ENCODE results near the gene MAMSTR. TPM values are rescaled to one million over a fixed set of nuclear protein-coding genes. Genes with fewer than 3 reads are reported as not detected.

The MAMSTR gene
- total RNA-seq, 1 donor from 2014 or later: 3.6 TPM

DNA sequence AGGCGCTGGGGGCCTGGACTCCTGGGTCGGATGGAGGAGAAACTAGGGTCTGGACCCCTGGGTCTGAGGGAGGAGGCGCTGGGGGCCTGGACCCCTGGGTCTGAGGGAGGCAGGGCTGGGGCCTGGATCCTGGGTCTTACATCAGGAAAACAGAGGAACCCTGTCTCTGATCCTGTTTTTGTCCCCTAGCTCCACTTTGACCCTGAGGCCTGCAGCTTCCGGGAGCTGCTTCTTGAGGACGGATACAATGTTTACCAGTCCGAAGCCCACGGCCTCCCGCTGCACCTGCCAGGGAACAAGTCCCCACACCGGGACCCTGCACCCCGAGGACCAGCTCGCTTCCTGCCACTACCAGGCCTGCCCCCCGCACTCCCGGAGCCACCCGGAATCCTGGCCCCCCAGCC lies 38.2 kb upstream of the MAMSTR start:
- Mint-ChIP-seq H3K4me3 (no peak overlapping the region), H3K4me1 (ENCODE audit: unreplicated experiment) (peaks cover 9% of the 10 kb centered on the region), H3K36me3 (no peaks in the 10 kb centered on the region), H3K9me3 (no peaks in the 10 kb centered on the region), H3K27me3 (peaks cover 36% of the 10 kb centered on the region), H3K27ac (no peak overlapping the region)
- TF ChIP-seq, protein P1, sequence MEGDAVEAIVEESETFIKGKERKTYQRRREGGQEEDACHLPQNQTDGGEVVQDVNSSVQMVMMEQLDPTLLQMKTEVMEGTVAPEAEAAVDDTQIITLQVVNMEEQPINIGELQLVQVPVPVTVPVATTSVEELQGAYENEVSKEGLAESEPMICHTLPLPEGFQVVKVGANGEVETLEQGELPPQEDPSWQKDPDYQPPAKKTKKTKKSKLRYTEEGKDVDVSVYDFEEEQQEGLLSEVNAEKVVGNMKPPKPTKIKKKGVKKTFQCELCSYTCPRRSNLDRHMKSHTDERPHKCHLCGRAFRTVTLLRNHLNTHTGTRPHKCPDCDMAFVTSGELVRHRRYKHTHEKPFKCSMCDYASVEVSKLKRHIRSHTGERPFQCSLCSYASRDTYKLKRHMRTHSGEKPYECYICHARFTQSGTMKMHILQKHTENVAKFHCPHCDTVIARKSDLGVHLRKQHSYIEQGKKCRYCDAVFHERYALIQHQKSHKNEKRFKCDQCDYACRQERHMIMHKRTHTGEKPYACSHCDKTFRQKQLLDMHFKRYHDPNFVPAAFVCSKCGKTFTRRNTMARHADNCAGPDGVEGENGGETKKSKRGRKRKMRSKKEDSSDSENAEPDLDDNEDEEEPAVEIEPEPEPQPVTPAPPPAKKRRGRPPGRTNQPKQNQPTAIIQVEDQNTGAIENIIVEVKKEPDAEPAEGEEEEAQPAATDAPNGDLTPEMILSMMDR (conservative IDR thresholded peaks at IDR 0.05): no peak
- no peak for DNase-seq (ENCODE audit: extremely low spot score, unreplicated experiment)

DNA sequence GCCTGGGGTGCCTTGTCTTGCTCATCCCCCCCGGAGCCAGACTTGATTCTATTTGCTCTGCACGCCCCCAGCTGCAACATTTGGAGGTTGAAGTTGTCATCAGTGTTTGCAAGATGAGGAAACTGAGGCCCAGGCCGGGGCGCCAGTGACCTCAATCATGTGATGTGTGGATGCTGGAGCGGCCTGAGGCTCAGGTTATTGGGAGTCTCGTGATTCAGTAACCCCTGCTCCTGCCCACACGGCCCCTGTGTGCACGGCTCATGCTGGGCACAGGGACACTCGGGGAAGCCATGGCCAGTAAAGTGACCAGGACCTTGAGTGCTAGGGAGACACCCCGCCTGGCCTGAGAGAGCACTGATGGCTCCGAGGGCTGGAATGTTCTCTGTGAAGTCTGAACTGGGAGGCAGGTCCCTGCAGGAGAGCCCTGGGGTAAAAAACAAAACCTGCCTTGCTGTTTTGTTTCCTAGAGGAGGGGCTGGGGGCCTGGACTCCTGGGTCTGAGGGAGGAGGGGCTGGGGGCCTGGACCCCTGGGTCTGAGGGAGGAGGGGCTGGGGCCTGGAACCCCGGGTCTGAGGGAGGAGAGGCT lies 37.7 kb upstream of the MAMSTR start:
- Mint-ChIP-seq H3K27ac (no peak overlapping the region), H3K4me1 (ENCODE audit: unreplicated experiment) (peaks cover 9% of the 10 kb centered on the region), H3K27me3 (peaks cover 32% of the 10 kb centered on the region), H3K36me3 (no peaks in the 10 kb centered on the region), H3K9me3 (no peaks in the 10 kb centered on the region), H3K4me3 (no peak overlapping the region)
- TF ChIP-seq, protein P1 (conservative IDR thresholded peaks at IDR 0.05): no peak
- no peak for DNase-seq (ENCODE audit: extremely low spot score, unreplicated experiment)

DNA sequence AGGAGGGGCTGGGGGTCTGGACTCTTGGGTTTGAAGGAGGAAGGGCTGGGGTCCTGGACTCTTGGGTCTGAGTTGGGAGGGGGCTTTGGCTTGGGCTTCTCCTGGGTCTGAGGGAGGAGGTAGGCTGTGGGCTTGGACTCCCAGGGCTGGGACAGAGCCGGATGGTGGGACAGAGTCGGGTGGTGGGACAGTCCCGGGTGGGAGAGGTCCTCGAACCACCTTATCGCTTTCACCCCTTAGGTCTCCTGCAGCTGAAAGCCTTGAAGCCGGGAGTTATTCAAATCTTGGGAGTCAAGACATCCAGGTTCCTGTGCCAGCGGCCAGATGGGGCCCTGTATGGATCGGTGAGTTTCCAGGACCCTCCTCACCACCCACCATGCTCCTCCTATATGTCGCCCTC lies 37.2 kb upstream of the MAMSTR start:
- no peak for DNase-seq (ENCODE audit: extremely low spot score, unreplicated experiment)
- H3K9me3 Mint-ChIP-seq: no peaks in the 10 kb centered on the region
- TF ChIP-seq, protein P1 (conservative IDR thresholded peaks at IDR 0.05): no peak
- peaks cover 9% of the 10 kb centered on the region for H3K4me1 Mint-ChIP-seq (ENCODE audit: unreplicated experiment)
- no peak overlapping the region for H3K27ac Mint-ChIP-seq
- no peaks in the 10 kb centered on the region for H3K36me3 Mint-ChIP-seq
- H3K4me3 Mint-ChIP-seq: no peak overlapping the region
- H3K27me3 Mint-ChIP-seq: peaks cover 35% of the 10 kb centered on the region

DNA sequence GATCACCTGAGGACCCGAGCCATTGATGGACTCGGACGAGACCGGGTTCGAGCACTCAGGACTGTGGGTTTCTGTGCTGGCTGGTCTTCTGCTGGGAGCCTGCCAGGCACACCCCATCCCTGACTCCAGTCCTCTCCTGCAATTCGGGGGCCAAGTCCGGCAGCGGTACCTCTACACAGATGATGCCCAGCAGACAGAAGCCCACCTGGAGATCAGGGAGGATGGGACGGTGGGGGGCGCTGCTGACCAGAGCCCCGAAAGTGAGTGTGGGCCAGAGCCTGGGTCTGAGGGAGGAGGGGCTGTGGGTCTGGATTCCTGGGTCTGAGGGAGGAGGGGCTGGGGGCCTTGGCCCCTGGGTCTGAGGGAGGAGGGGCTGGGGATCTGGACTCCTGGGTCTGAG lies 36.7 kb upstream of the MAMSTR start:
- DNase-seq (ENCODE audit: extremely low spot score, unreplicated experiment): no peak
- Mint-ChIP-seq H3K4me3 (no peak overlapping the region), H3K27ac (no peak overlapping the region), H3K9me3 (no peaks in the 10 kb centered on the region), H3K36me3 (no peaks in the 10 kb centered on the region), H3K27me3 (peaks cover 35% of the 10 kb centered on the region), H3K4me1 (ENCODE audit: unreplicated experiment) (peaks cover 11% of the 10 kb centered on the region)
- TF ChIP-seq, protein P1 (conservative IDR thresholded peaks at IDR 0.05): no peak

DNA sequence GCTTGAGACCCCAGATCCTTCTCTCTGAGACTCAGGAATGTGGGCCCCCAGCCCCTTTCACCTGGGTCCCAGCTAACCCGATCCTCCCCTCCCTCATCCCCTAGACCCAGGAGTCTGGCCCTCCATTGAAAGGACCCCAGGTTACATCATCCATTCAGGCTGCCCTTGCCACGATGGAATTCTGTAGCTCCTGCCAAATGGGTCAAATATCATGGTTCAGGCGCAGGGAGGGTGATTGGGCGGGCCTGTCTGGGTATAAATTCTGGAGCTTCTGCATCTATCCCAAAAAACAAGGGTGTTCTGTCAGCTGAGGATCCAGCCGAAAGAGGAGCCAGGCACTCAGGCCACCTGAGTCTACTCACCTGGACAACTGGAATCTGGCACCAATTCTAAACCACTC lies 36.3 kb upstream of the MAMSTR start:
- Mint-ChIP-seq H3K4me1 (ENCODE audit: unreplicated experiment) (peaks cover 14% of the 10 kb centered on the region), H3K9me3 (no peaks in the 10 kb centered on the region), H3K4me3 (no peak overlapping the region), H3K27me3 (peaks cover 37% of the 10 kb centered on the region), H3K27ac (no peak overlapping the region), H3K36me3 (no peaks in the 10 kb centered on the region)
- TF ChIP-seq, protein P1 (conservative IDR thresholded peaks at IDR 0.05): no peak
- no peak for DNase-seq (ENCODE audit: extremely low spot score, unreplicated experiment)

All from type B pancreatic cell (in vitro differentiated cells).